Liver (tissue), 9 donors: ENCODE measurements around the gene NDST1. TPM values are rescaled to one million over a fixed set of nuclear protein-coding genes. Genes with fewer than 3 reads are reported as not detected.

Experiments
- DNase-seq: peaks from one replicate; pipeline ENCODE4 v3.0.0-alpha.2; 2017; ENCODE audit warnings: low spot score
- H3K27ac ChIP-seq, 2 donors: one replicate each; pipeline ENCODE4 v1.7.0; 2013; ENCODE audit warnings: inconsistent platforms in 2 of 2, low read length in 2 of 2, control low read depth in 1 of 2, low read depth in 1 of 2, mild to moderate bottlenecking in 1 of 2
- H3K27me3 ChIP-seq, 4 donors: one replicate each; pipeline versions ENCODE4 v1.6.1 to v1.7.0; 2013; ENCODE audit warnings: low read length in 3 of 4, inconsistent platforms in 1 of 4, mild to moderate bottlenecking in 1 of 4, moderate library complexity in 1 of 4; ENCODE audit not compliant: control insufficient read depth in 4 of 4, insufficient read depth in 4 of 4
- H3K36me3 ChIP-seq, 4 donors: one replicate each; pipeline versions ENCODE4 v1.6.1 to v1.7.0; 2013; ENCODE audit warnings: low read length in 3 of 4, mild to moderate bottlenecking in 3 of 4, low read depth in 1 of 4, moderate library complexity in 1 of 4; ENCODE audit not compliant: control insufficient read depth in 4 of 4, insufficient read depth in 3 of 4
- H3K4me1 ChIP-seq, 4 donors: one replicate each; pipeline versions ENCODE4 v1.6.1 to v1.7.0; 2013; ENCODE audit warnings: low read length in 3 of 4, mild to moderate bottlenecking in 3 of 4, moderate library complexity in 1 of 4; ENCODE audit not compliant: control insufficient read depth in 4 of 4, insufficient read depth in 4 of 4
- H3K4me3 ChIP-seq, 3 donors: one replicate each; pipeline versions ENCODE4 v1.6.1 to v1.7.0; 2013; ENCODE audit warnings: low read length in 3 of 3, control low read depth in 1 of 3, low read depth in 1 of 3, mild to moderate bottlenecking in 1 of 3
- H3K9ac ChIP-seq, 2 donors: one replicate each; pipeline ENCODE4 v1.7.0; 2013; ENCODE audit warnings: low read length in 2 of 2, mild to moderate bottlenecking in 2 of 2, moderate library complexity in 2 of 2, control low read depth in 1 of 2, low read depth in 1 of 2
- H3K9me3 ChIP-seq, 4 donors: one replicate each; pipeline versions ENCODE4 v1.6.1 to v1.7.0; 2013; ENCODE audit warnings: low read length in 3 of 4; ENCODE audit not compliant: control insufficient read depth in 4 of 4
- ATF3 ChIP-seq: IDR thresholded peaks from 2 replicates; pipeline ENCODE4 v1.6.1; 2016; ENCODE audit warnings: antibody characterized with exemption
- CTCF ChIP-seq: fragments of 150-350 bp; IDR thresholded peaks from 2 replicates; pipeline ENCODE4 v1.5.1; 2017; ENCODE audit warnings: improper control_type of control experiment, low read depth, low read length; ENCODE audit not compliant: missing input control
- EGR1 ChIP-seq, 2 donors: IDR thresholded peaks; 2 replicates each; pipeline ENCODE4 v1.6.1; 2016 to 2018; ENCODE audit warnings: antibody characterized with exemption in 2 of 2, low read depth in 2 of 2
- FOXA1 ChIP-seq: IDR thresholded peaks from 2 replicates; pipeline ENCODE4 v1.6.1; 2016; ENCODE audit warnings: antibody characterized with exemption
- FOXA2 ChIP-seq: IDR thresholded peaks from 2 replicates; pipeline ENCODE4 v1.6.1; 2016; ENCODE audit warnings: antibody characterized with exemption
- GABPA ChIP-seq, 2 donors: IDR thresholded peaks in 1 of 2; conservative IDR thresholded peaks in 1 of 2; 2 replicates each; pipeline ENCODE4 v1.6.1; 2016; ENCODE audit warnings: antibody characterized with exemption in 2 of 2, mild to moderate bottlenecking in 1 of 2, moderate library complexity in 1 of 2
- HNF4A ChIP-seq, 2 donors: conservative IDR thresholded peaks; 2 replicates each; pipeline ENCODE4 v1.6.1; 2016; ENCODE audit warnings: antibody characterized with exemption in 2 of 2, mild to moderate bottlenecking in 2 of 2
- HNF4G ChIP-seq: IDR thresholded peaks from 2 replicates; pipeline ENCODE4 v1.6.1; 2016; ENCODE audit warnings: antibody characterized with exemption
- JUND ChIP-seq, 2 donors: IDR thresholded peaks; 2 replicates each; pipeline ENCODE4 v1.6.1; 2016; ENCODE audit warnings: antibody characterized with exemption in 2 of 2
- NR2F2 ChIP-seq: IDR thresholded peaks from 2 replicates; pipeline ENCODE4 v1.6.1; 2016; ENCODE audit warnings: antibody characterized with exemption
- RAD21 ChIP-seq, 2 donors: IDR thresholded peaks; 2 replicates each; pipeline ENCODE4 v1.6.1; 2016; ENCODE audit warnings: antibody characterized with exemption in 2 of 2, mild to moderate bottlenecking in 2 of 2
- RXRA ChIP-seq, 2 donors: IDR thresholded peaks; 2 replicates each; pipeline ENCODE4 v1.6.1; 2017 to 2018; ENCODE audit warnings: antibody characterized with exemption in 2 of 2, mild to moderate bottlenecking in 1 of 2
- SP1 ChIP-seq: IDR thresholded peaks from 2 replicates; pipeline ENCODE4 v1.6.1; 2018; ENCODE audit warnings: antibody characterized with exemption, mild to moderate bottlenecking
- TAF1 ChIP-seq: conservative IDR thresholded peaks from 2 replicates; pipeline ENCODE4 v1.6.1; 2016; ENCODE audit warnings: antibody characterized with exemption, mild to moderate bottlenecking
- YY1 ChIP-seq: IDR thresholded peaks from 2 replicates; pipeline ENCODE4 v1.6.1; 2016; ENCODE audit warnings: antibody characterized with exemption, mild to moderate bottlenecking
- WGBS: extraction: QIAGEN DNeasy Blood & Tissue Kit; methylation state at CpG from one replicate; pipeline ENCODE4 v1.1.7; 2013; 5-methylcytosine and 5-hydroxymethylcytosine counted together
- polyA plus RNA-seq, 2 donors: library from polyadenylated mRNA; stranded (reverse) in 1 of 2; unstranded in 1 of 2; fragments of 200-250 nt in 1 of 2; fragments of >200 nt in 1 of 2; fragmentation: Nextera tagmentation in 1 of 2; extraction: Ambion mirVana in 1 of 2; gene quantifications; one replicate each; pipeline versions ENCODE4 v1.2.1 to v1.2.3, GENCODE V29; 2013 to 2015
- total RNA-seq, 2 donors: library from RNA; depleted of rRNA; stranded (reverse); fragments of >200 nt; gene quantifications; one replicate each; pipeline ENCODE4 v1.2.3, GENCODE V29; 2014
- TF ChIP-seq, protein P1 (sequence below): IDR thresholded peaks from 2 replicates; pipeline ENCODE4 v1.6.1; 2016; ENCODE audit warnings: antibody characterized with exemption, mild to moderate bottlenecking
- TF ChIP-seq, protein P2 (sequence below): IDR thresholded peaks from 2 replicates; pipeline ENCODE4 v1.6.1; 2016; ENCODE audit warnings: antibody characterized with exemption
- TF ChIP-seq, protein P3 (sequence below): IDR thresholded peaks from 2 replicates; pipeline ENCODE4 v1.6.1; 2016; ENCODE audit warnings: antibody characterized with exemption
- donor health status: healthy.
- donor health status: healthy.
- donor health status: healthy.
- donor health status: healthy.
- donor health status: healthy.

Gene NDST1
- total and polyA plus RNA-seq, 4 donors: 10.3 to 103 (median 39.0) TPM

DNA sequence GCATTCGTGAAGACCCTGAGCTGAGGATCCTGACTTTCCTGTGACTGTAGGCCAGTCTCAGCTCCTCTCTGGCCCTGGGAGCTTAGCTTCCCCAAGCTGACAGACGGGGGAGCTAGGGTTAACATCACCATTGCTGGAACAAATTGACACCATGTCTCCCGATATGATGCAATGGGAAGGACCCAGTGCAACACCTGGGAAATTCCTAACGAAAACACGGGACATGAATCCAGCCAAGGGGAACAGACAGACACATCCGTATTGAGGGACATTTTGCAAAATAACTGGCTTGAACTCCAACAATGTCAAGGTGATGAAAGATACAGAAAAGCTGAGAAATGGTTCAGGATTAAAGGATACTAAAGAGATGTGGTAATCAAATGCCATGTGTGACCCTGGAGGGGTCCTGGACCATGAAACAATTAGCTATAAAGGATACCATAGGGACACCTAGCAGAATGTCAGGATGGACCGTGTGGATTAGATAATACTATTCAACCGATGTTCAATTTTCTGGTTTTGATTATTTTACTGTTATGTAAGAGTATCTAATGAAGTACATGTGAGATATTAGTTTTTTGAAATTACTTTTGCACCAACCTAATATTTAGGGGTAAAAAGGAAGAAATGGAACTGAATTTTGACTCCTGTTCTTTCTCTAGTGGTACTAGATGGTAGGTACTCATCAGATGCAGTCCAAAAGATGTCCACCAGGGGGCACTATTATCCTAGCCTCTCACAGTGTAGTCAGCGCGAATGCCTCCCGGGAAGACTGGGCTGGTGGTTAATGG, 52.7 kb downstream of the NDST1 start:
- no peaks in the 10 kb centered on the region for H3K27me3 ChIP-seq
- H3K4me3 ChIP-seq: no peak overlapping the region
- H3K9me3 ChIP-seq: no peaks in the 10 kb centered on the region
- 15% methylated on average over 11 of the region's 11 CpGs for WGBS
- peak overlapping the region; percentile 6 to 55 for H3K27ac ChIP-seq
- TF ChIP-seq EGR1 (IDR thresholded peaks at IDR 0.05; ENCODE audit: low read depth in 2 of 2) (no peak), FOXA2 (no peak), CTCF (peak; percentile 96), SP1 (peak; percentile 35), RXRA (IDR thresholded peaks at IDR 0.05) (peak; percentile 15 to 34), YY1 (peak; percentile 20), HNF4A (conservative IDR thresholded peaks at IDR 0.05) (peak; percentile 16 to 26), RAD21 (IDR thresholded peaks at IDR 0.05) (peak; percentile 94 to 95), JUND (IDR thresholded peaks at IDR 0.05) (no peak), ATF3 (peak; percentile 67), TAF1 (no peak), FOXA1 (no peak), HNF4G (no peak), NR2F2 (no peak), GABPA (IDR thresholded peaks at IDR 0.05 in 1 of 2, conservative IDR thresholded peaks at IDR 0.05 in 1 of 2) (no peak)
- TF ChIP-seq, protein P1, sequence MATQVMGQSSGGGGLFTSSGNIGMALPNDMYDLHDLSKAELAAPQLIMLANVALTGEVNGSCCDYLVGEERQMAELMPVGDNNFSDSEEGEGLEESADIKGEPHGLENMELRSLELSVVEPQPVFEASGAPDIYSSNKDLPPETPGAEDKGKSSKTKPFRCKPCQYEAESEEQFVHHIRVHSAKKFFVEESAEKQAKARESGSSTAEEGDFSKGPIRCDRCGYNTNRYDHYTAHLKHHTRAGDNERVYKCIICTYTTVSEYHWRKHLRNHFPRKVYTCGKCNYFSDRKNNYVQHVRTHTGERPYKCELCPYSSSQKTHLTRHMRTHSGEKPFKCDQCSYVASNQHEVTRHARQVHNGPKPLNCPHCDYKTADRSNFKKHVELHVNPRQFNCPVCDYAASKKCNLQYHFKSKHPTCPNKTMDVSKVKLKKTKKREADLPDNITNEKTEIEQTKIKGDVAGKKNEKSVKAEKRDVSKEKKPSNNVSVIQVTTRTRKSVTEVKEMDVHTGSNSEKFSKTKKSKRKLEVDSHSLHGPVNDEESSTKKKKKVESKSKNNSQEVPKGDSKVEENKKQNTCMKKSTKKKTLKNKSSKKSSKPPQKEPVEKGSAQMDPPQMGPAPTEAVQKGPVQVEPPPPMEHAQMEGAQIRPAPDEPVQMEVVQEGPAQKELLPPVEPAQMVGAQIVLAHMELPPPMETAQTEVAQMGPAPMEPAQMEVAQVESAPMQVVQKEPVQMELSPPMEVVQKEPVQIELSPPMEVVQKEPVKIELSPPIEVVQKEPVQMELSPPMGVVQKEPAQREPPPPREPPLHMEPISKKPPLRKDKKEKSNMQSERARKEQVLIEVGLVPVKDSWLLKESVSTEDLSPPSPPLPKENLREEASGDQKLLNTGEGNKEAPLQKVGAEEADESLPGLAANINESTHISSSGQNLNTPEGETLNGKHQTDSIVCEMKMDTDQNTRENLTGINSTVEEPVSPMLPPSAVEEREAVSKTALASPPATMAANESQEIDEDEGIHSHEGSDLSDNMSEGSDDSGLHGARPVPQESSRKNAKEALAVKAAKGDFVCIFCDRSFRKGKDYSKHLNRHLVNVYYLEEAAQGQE: no peak
- TF ChIP-seq, protein P2, sequence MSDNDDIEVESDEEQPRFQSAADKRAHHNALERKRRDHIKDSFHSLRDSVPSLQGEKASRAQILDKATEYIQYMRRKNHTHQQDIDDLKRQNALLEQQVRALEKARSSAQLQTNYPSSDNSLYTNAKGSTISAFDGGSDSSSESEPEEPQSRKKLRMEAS: no peak
- TF ChIP-seq, protein P3, sequence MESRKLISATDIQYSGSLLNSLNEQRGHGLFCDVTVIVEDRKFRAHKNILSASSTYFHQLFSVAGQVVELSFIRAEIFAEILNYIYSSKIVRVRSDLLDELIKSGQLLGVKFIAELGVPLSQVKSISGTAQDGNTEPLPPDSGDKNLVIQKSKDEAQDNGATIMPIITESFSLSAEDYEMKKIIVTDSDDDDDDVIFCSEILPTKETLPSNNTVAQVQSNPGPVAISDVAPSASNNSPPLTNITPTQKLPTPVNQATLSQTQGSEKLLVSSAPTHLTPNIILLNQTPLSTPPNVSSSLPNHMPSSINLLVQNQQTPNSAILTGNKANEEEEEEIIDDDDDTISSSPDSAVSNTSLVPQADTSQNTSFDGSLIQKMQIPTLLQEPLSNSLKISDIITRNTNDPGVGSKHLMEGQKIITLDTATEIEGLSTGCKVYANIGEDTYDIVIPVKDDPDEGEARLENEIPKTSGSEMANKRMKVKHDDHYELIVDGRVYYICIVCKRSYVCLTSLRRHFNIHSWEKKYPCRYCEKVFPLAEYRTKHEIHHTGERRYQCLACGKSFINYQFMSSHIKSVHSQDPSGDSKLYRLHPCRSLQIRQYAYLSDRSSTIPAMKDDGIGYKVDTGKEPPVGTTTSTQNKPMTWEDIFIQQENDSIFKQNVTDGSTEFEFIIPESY: no peak
- peaks cover 7 to 11% (median 8%) of the 10 kb centered on the region in 4 donors for H3K36me3 ChIP-seq
- no peak overlapping the region for H3K9ac ChIP-seq
- DNase-seq: peak; percentile 89
- peaks cover 1 to 20% (median 10%) of the 10 kb centered on the region in 4 donors for H3K4me1 ChIP-seq
